Endometrium (tissue), 2 donors: ENCODE results near the gene ECM1.

Experiments used
- FAIRE-seq: peaks from 2 replicates; lab custom pipeline; 2012; peaks lifted over from hg19 to GRCh38; lab: Jason Lieb, UNC
- donor health status: control.
- donor health status: control.

ECM1 gene

GRCh38 chr1:150558761-150559655, 51.1 kb downstream of the ECM1 start:
- FAIRE-seq = no peak

- FAIRE-seq = no peak
These were observed 51.7 kb downstream of the ECM1 start for GRCh38 chr1:150559656-150560010.

- no peak for FAIRE-seq
These were observed 52.1 kb downstream of the ECM1 start for GRCh38 chr1:150560011-150560438.

GRCh38 chr1:150560576-150561253, 52.8 kb downstream of the ECM1 start:
- no peak for FAIRE-seq

- FAIRE-seq = peak; percentile 92
These were observed 53.5 kb downstream of the ECM1 start for GRCh38 chr1:150561254-150561973.

- FAIRE-seq = no peak
These were observed 54.1 kb downstream of the ECM1 start for GRCh38 chr1:150561974-150562445.

GRCh38 chr1:150562446-150563339, 54.8 kb downstream of the ECM1 start:
- FAIRE-seq = no peak
